Adrenal gland (tissue), 12 donors: Measurements from ENCODE around the gene SLC13A3. TPM values are rescaled to one million over a fixed set of nuclear protein-coding genes. Genes with fewer than 3 reads are reported as not detected.

Source experiments
- DNase-seq, 7 donors: peaks; one replicate each; pipeline ENCODE4 v3.0.0-alpha.2; 2019 to 2020
- H3K27ac ChIP-seq, 5 donors: fragments of 200-600 bp; sonication (generic) in 4 of 5; 1 replicate in 3 of 5; 2 replicates in 2 of 5; pipeline versions ENCODE4 v1.5.1 to v1.8.0; 2016 to 2020; ENCODE audit warnings: mild to moderate bottlenecking in 1 of 5
- H3K27me3 ChIP-seq: fragments of 200-600 bp; 2 replicates; pipeline ENCODE4 v1.8.0; 2021
- H3K36me3 ChIP-seq, 2 donors: fragments of 200-600 bp; replicated peaks in 1 of 2; 1 replicate in 1 of 2; 2 replicates in 1 of 2; pipeline versions ENCODE4 v1.5.1 to v1.8.0; 2018 to 2022
- H3K4me1 ChIP-seq, 2 donors: fragments of 200-600 bp; replicated peaks in 1 of 2; 1 replicate in 1 of 2; 2 replicates in 1 of 2; pipeline versions ENCODE4 v1.5.1 to v1.8.0; 2018 to 2021
- H3K4me3 ChIP-seq, 4 donors: fragments of 200-600 bp; sonication (generic) in 3 of 4; one replicate each; pipeline ENCODE4 v1.5.1; 2016 to 2018
- H3K9me3 ChIP-seq, 3 donors: fragments of 200-600 bp; sonication (generic) in 1 of 3; replicated peaks in 1 of 3; 1 replicate in 2 of 3; 2 replicates in 1 of 3; pipeline versions ENCODE4 v1.5.1 to v1.8.0; 2016 to 2021
- CTCF ChIP-seq, 6 experiments: fragments of 450-650 bp in 4 of 6; fragments of 200-600 bp in 2 of 6; sonication (generic) in 1 of 6; IDR thresholded peaks; 1 replicate in 5 of 6; 2 replicates in 1 of 6; pipeline versions ENCODE4 v1.5.1 to v1.8.0; 2016 to 2021; ENCODE audit warnings: antibody characterized with exemption in 6 of 6, mild to moderate bottlenecking in 2 of 6, moderate library complexity in 1 of 6
- POLR2A ChIP-seq, 2 donors: fragments of 450-650 bp; IDR thresholded peaks; one replicate each; pipeline ENCODE4 v1.6.1; 2017; ENCODE audit warnings: antibody characterized with exemption in 2 of 2, mild to moderate bottlenecking in 2 of 2, moderate library complexity in 1 of 2
- WGBS, 4 donors: extraction: QIAGEN DNeasy Blood & Tissue Kit in 2 of 4; methylation state at CpG; one replicate each; pipeline versions ENCODE4 v1.1.5 to v1.1.7; 2013 to 2017; 5-methylcytosine and 5-hydroxymethylcytosine counted together
- intact Hi-C, 2 donors: fragments of 100-400 bp; cut with DNase I; formaldehyde crosslinking; loops; one replicate each; pipeline versions ENCODE4 v1.14.1 to v1.15.0; 2022 to 2023
- polyA plus RNA-seq, 3 donors: library from polyadenylated mRNA; stranded (reverse); fragments of 200-250 nt in 2 of 3; fragments of 350-450 nt in 1 of 3; fragmentation: Illumina TruSeq in 1 of 3; extraction: RNeasy Lipid Tissue Mini Kit (QIAGEN cat#74804) in 1 of 3; gene quantifications; one replicate each; pipeline ENCODE4 v1.2.3, GENCODE V29; 2013 to 2014
- total RNA-seq, 9 donors: library from RNA; depleted of rRNA in 4 of 9; stranded (reverse); fragments of >200 nt in 4 of 9; fragments of 120-200 nt in 1 of 9; fragmentation: NEBNext Ultra II Directional in 1 of 9; extraction: Animal tissue kit (Norgen Biotek cat#: 25700) in 1 of 9; gene quantifications; one replicate each; pipeline versions ENCODE4 v1.1.0 to v1.2.4, GENCODE V29; 2013 to 2023
- donor health status: healthy with polysubstance abuse.
- donor health status: Bipolar disorder and iron deficiency.
- donor health status: DM: yes; HTN: yes; CAD: no.
- donor health status: DM: no; HTN: no; CAD: no.
- donor health status: DM: no; HTN: no; CAD: no.
- donor health status: DM: yes; HTN: yes; CAD: no.

Gene SLC13A3
- total and polyA plus RNA-seq, 12 donors: 1.5 to 11.2 (median 3.9) TPM

- no peaks in the 10 kb centered on the region for H3K36me3 ChIP-seq
- 65 to 88% (median 73%) methylated on average over 13 to 14 of the region's 14 CpGs for WGBS, 4 donors
- no peak overlapping the region for H3K27ac ChIP-seq
- peaks cover 0 to 15% (median 0%) of the 10 kb centered on the region in 3 donors for H3K9me3 ChIP-seq
- no peaks in the 10 kb centered on the region for H3K4me1 ChIP-seq
- H3K27me3 ChIP-seq: no peaks in the 10 kb centered on the region
- H3K4me3 ChIP-seq: no peak overlapping the region
- TF ChIP-seq POLR2A (IDR thresholded peaks at IDR 0.05): no peak
- TF ChIP-seq CTCF (IDR thresholded peaks at IDR 0.05): no peak
- DNase-seq: no peak
- intact Hi-C loops: no loop called here
Observed at GRCh38 chr20:46674253-46675083, 23.2 kb upstream of the SLC13A3 start.

- H3K9me3 ChIP-seq: peaks cover 0 to 15% (median 0%) of the 10 kb centered on the region in 3 donors
- intact Hi-C loops: no loop called here
- DNase-seq: no peak
- H3K4me3 ChIP-seq: no peak overlapping the region
- 82 to 90% (median 87%) methylated on average over 11 of the region's 11 CpGs for WGBS, 4 donors
- no peak overlapping the region for H3K27ac ChIP-seq
- no peaks in the 10 kb centered on the region for H3K4me1 ChIP-seq
- H3K27me3 ChIP-seq: no peaks in the 10 kb centered on the region
- H3K36me3 ChIP-seq: no peaks in the 10 kb centered on the region
- TF ChIP-seq CTCF (IDR thresholded peaks at IDR 0.05) (no peak), POLR2A (IDR thresholded peaks at IDR 0.05) (no peak)
Observed at GRCh38 chr20:46673394-46674252, 22.4 kb upstream of the SLC13A3 start.

DNA sequence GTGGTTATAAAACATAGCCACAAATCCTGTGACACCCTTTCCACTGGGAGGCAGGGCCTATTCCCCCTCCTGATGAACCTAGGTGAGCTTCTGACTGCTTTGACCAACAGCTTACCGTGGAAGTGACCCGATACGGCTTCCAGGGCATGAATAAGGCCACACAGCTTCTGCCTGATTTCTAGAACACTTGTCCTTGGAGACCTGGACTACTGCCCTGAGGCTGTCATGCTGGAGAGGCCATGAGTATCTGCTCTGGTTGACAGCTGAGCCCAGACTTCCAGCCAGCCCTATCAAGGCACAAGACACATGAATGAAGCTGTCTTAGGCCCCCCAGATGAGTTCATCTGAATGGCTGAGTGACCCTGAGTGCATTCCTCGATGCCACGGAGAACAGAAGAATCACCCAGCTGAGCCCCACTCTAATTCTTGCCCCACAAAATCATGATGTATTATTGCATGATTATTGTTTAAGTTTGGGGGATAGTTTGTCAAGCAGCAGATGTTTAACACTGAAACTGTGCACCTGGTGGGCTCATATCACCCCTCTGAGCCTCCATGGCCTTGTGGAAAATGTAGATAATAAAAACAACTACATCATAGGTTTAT is 21.4 kb upstream of the SLC13A3 start:
- Histone ChIP-seq H3K9me3 (peaks cover 0 to 15% (median 0%) of the 10 kb centered on the region in 3 donors), H3K4me1 (no peaks in the 10 kb centered on the region), H3K36me3 (no peaks in the 10 kb centered on the region), H3K4me3 (no peak overlapping the region), H3K27ac (no peak overlapping the region), H3K27me3 (no peaks in the 10 kb centered on the region)
- intact Hi-C loops: no loop called here
- no peak for TF ChIP-seq CTCF (IDR thresholded peaks at IDR 0.05)
- no peak for TF ChIP-seq POLR2A (IDR thresholded peaks at IDR 0.05)
- DNase-seq: no peak
- 77 to 85% (median 81%) methylated on average over 5 of the region's 5 CpGs for WGBS, 4 donors
